PFSK-1 (cell line): ENCODE data around the gene ELOVL6.

ENCODE experiments used
- FOXP2 ChIP-seq: optimal IDR thresholded peaks from 2 replicates; pipeline ENCODE3; 2011; ENCODE audit warnings: borderline replicate concordance, control low read depth, inconsistent platforms; ENCODE audit not compliant: insufficient read depth; ENCODE audit errors: extremely low read length, extremely low read depth
- POLR2AphosphoS5 ChIP-seq: IDR thresholded peaks from 2 replicates; pipeline ENCODE4 v1.6.1; 2012; ENCODE audit warnings: low read depth, mild to moderate bottlenecking, control low read depth, low read length, moderate library complexity
- REST ChIP-seq, 2 experiments: IDR thresholded peaks; 2 replicates each; pipeline versions ENCODE4 v1.6.1 to v1.8.0; 2011 to 2012; ENCODE audit warnings: low read depth in 2 of 2, low read length in 2 of 2, control low read depth in 1 of 2, inconsistent platforms in 1 of 2, mild to moderate bottlenecking in 1 of 2, moderate library complexity in 1 of 2; ENCODE audit not compliant: insufficient read depth in 1 of 2
- SIN3A ChIP-seq: IDR thresholded peaks from 2 replicates; pipeline ENCODE4 v1.6.1; 2012; ENCODE audit warnings: mild to moderate bottlenecking, low read length, moderate library complexity, borderline replicate concordance; ENCODE audit not compliant: insufficient read depth
- TAF1 ChIP-seq: IDR thresholded peaks from 2 replicates; pipeline ENCODE4 v1.6.1; 2012; ENCODE audit warnings: low read length, control low read depth, borderline replicate concordance; ENCODE audit not compliant: insufficient read depth

ELOVL6 gene

GRCh38 chr4:110139111-110139510 lies 59.3 kb downstream of the ELOVL6 start:
- no peak for TF ChIP-seq POLR2AphosphoS5
- TF ChIP-seq SIN3A = no peak
- TF ChIP-seq TAF1 = no peak
- no peak for TF ChIP-seq FOXP2
- no peak for TF ChIP-seq REST (IDR thresholded peaks at IDR 0.05; ENCODE audit: insufficient read depth in 1 of 2, low read depth in 2 of 2, low read length in 2 of 2)

- TF ChIP-seq REST (IDR thresholded peaks at IDR 0.05; ENCODE audit: insufficient read depth in 1 of 2, low read depth in 2 of 2, low read length in 2 of 2) (no peak), FOXP2 (no peak), TAF1 (no peak)
Observed at GRCh38 chr4:110138551-110138950, 59.9 kb downstream of the ELOVL6 start.

GRCh38 chr4:110137829-110138228 lies 60.6 kb downstream of the ELOVL6 start:
- no peak for TF ChIP-seq SIN3A
- no peak for TF ChIP-seq TAF1
- no peak for TF ChIP-seq FOXP2
- TF ChIP-seq POLR2AphosphoS5 = no peak

- TF ChIP-seq SIN3A (no peak), TAF1 (no peak), FOXP2 (no peak), REST (IDR thresholded peaks at IDR 0.05; ENCODE audit: insufficient read depth in 1 of 2, low read depth in 2 of 2, low read length in 2 of 2) (no peak), POLR2AphosphoS5 (no peak)
Observed at GRCh38 chr4:110135523-110135922, 62.9 kb downstream of the ELOVL6 start.

GRCh38 chr4:110135076-110135475 lies 63.3 kb downstream of the ELOVL6 start:
- TF ChIP-seq TAF1 = no peak
- no peak for TF ChIP-seq POLR2AphosphoS5
- TF ChIP-seq REST (IDR thresholded peaks at IDR 0.05; ENCODE audit: insufficient read depth in 1 of 2, low read depth in 2 of 2, low read length in 2 of 2) = no peak
- TF ChIP-seq SIN3A = no peak
- no peak for TF ChIP-seq FOXP2
